H1 (cell line): ENCODE results near the gene TMCC1. TPM values are rescaled to one million over a fixed set of nuclear protein-coding genes. Genes with fewer than 3 reads are reported as not detected.

Source experiments
- CTCF ChIA-PET: fragments of 300-600 bp; sonication (Branson Sonifier 250); formaldehyde crosslinking; loops from one replicate; lab custom pipeline; 2021; ENCODE audit not compliant: partially characterized antibody; lab: Charles Lee
- POLR2A ChIA-PET: fragments of 300-600 bp; sonication (Branson Sonifier 250); formaldehyde crosslinking; loops from one replicate; lab custom pipeline; 2021; ENCODE audit warnings: inconsistent platforms; ENCODE audit not compliant: partially characterized antibody; lab: Charles Lee
- DNase-seq, 2 experiments: peaks; one replicate each; pipeline versions ENCODE4 v3.0.0 to v3.0.0-alpha.2; 2010 to 2022; ENCODE audit warnings: low spot score in 2 of 2, low read depth in 1 of 2, mixed read lengths in 1 of 2
- FAIRE-seq: peaks from 2 replicates; lab custom pipeline; 2011; peaks lifted over from hg19 to GRCh38; lab: Jason Lieb, UNC
- H2AFZ ChIP-seq: 2 replicates; pipeline ENCODE4 v1.8.1; 2012; ENCODE audit warnings: low read length, inconsistent platforms
- H2AK5ac ChIP-seq: 2 replicates; pipeline ENCODE4 v1.6.1; 2013; ENCODE audit warnings: low read depth, low read length
- H2BK120ac ChIP-seq: replicated peaks from 2 replicates; pipeline ENCODE3; 2013; ENCODE audit warnings: low read depth, low read length, inconsistent platforms
- H2BK12ac ChIP-seq: 2 replicates; pipeline ENCODE4 v1.6.1; 2013; ENCODE audit warnings: low read depth, low read length
- H2BK15ac ChIP-seq: 2 replicates; pipeline ENCODE4 v1.6.1; 2013; ENCODE audit warnings: low read length
- H2BK20ac ChIP-seq: 2 replicates; pipeline ENCODE4 v1.6.1; 2013; ENCODE audit warnings: low read length
- H2BK5ac ChIP-seq: 2 replicates; pipeline ENCODE4 v1.6.1; 2013; ENCODE audit warnings: low read depth, low read length
- H3K14ac ChIP-seq: 2 replicates; pipeline ENCODE4 v1.6.1; 2013; ENCODE audit warnings: inconsistent platforms; ENCODE audit not compliant: insufficient read length
- H3K18ac ChIP-seq: 2 replicates; pipeline ENCODE4 v1.6.1; 2013; ENCODE audit warnings: low read length; ENCODE audit errors: extremely low read depth
- H3K23ac ChIP-seq: 2 replicates; pipeline ENCODE4 v1.6.1; 2013; ENCODE audit warnings: inconsistent platforms; ENCODE audit not compliant: insufficient read length
- H3K23me2 ChIP-seq: 2 replicates; pipeline ENCODE4 v1.6.1; 2013; ENCODE audit warnings: low read depth, low read length
- H3K27ac ChIP-seq: 2 replicates; pipeline ENCODE4 v1.6.1; 2011; ENCODE audit warnings: low read depth, low read length, inconsistent platforms
- H3K27me3 ChIP-seq, 4 experiments: replicated peaks in 1 of 4; 1 replicate in 1 of 4; 2 replicates in 3 of 4; pipeline versions ENCODE4 v1.6.1 to v1.8.1; 2011 to 2013; ENCODE audit warnings: low read length in 3 of 4, mild to moderate bottlenecking in 3 of 4, inconsistent platforms in 2 of 4, mixed read lengths in 2 of 4, moderate library complexity in 1 of 4; ENCODE audit not compliant: control insufficient read depth in 3 of 4, insufficient read depth in 3 of 4; ENCODE audit errors: extremely low read depth in 1 of 4
- H3K36me3 ChIP-seq, 4 experiments: 2 replicates each; pipeline versions ENCODE4 v1.6.1 to v1.8.1; 2011 to 2013; ENCODE audit warnings: mild to moderate bottlenecking in 4 of 4, low read length in 3 of 4, moderate library complexity in 2 of 4, control low read depth in 1 of 4, inconsistent platforms in 1 of 4; ENCODE audit not compliant: insufficient read depth in 4 of 4, control insufficient read depth in 2 of 4
- H3K4ac ChIP-seq: replicated peaks from 2 replicates; pipeline ENCODE3; 2013; ENCODE audit warnings: low read length, low read depth, mixed read lengths, inconsistent platforms; ENCODE audit not compliant: insufficient read length
- H3K4me1 ChIP-seq, 4 experiments: replicated peaks in 1 of 4; 1 replicate in 1 of 4; 2 replicates in 3 of 4; pipeline versions ENCODE4 v1.6.1 to v1.8.1; 2011 to 2013; ENCODE audit warnings: low read length in 3 of 4, inconsistent platforms in 2 of 4, mixed read lengths in 1 of 4; ENCODE audit not compliant: insufficient read depth in 4 of 4, control insufficient read depth in 3 of 4
- H3K4me2 ChIP-seq, 2 experiments: 2 replicates each; pipeline versions ENCODE4 v1.6.1 to v1.8.1; 2011 to 2013; ENCODE audit warnings: low read depth in 2 of 2, low read length in 2 of 2, control low read depth in 1 of 2, inconsistent platforms in 1 of 2, mild to moderate bottlenecking in 1 of 2; ENCODE audit not compliant: insufficient read depth in 1 of 2
- H3K4me3 ChIP-seq, 4 experiments: fragments of 200-600, 300-600 bp in 1 of 4; sonication (generic), shearing (Covaris generic), sonication (Bioruptor Twin) in 1 of 4; 2 replicates each; pipeline versions ENCODE4 v1.5.1 to v1.8.1; 2011 to 2016; ENCODE audit warnings: low read length in 4 of 4, low read depth in 3 of 4, control low read depth in 2 of 4, inconsistent platforms in 2 of 4, mild to moderate bottlenecking in 2 of 4, mixed read lengths in 1 of 4, moderate library complexity in 1 of 4; ENCODE audit not compliant: insufficient read depth in 2 of 4; ENCODE audit errors: extremely low read depth in 1 of 4
- H3K56ac ChIP-seq: replicated peaks from 2 replicates; pipeline ENCODE3; 2013; ENCODE audit warnings: low read depth, mild to moderate bottlenecking, mixed read lengths, low read length, inconsistent platforms; ENCODE audit not compliant: insufficient read length
- H3K79me1 ChIP-seq: 2 replicates; pipeline ENCODE4 v1.6.1; 2013; ENCODE audit warnings: low read depth, low read length, control low read depth
- H3K79me2 ChIP-seq, 2 experiments: 2 replicates each; pipeline versions ENCODE4 v1.6.1 to v1.8.1; 2012 to 2013; ENCODE audit warnings: low read length in 2 of 2, mild to moderate bottlenecking in 2 of 2, inconsistent platforms in 1 of 2; ENCODE audit not compliant: insufficient read depth in 2 of 2, control insufficient read depth in 1 of 2
- H3K9ac ChIP-seq, 4 experiments: replicated peaks in 1 of 4; 1 replicate in 1 of 4; 2 replicates in 3 of 4; pipeline versions ENCODE4 v1.6.1 to v1.8.1; 2011 to 2013; ENCODE audit warnings: low read depth in 3 of 4, low read length in 3 of 4, control low read depth in 2 of 4, mild to moderate bottlenecking in 2 of 4, moderate library complexity in 2 of 4, inconsistent platforms in 1 of 4; ENCODE audit errors: extremely low read depth in 1 of 4
- H3K9me3 ChIP-seq, 2 experiments: 2 replicates each; pipeline versions ENCODE4 v1.6.1 to v1.8.1; 2012 to 2013; ENCODE audit warnings: mild to moderate bottlenecking in 2 of 2, moderate library complexity in 2 of 2, control low read depth in 1 of 2, inconsistent platforms in 1 of 2, low read depth in 1 of 2, low read length in 1 of 2, mixed read lengths in 1 of 2; ENCODE audit not compliant: insufficient read depth in 2 of 2
- H4K20me1 ChIP-seq, 2 experiments: replicated peaks in 1 of 2; 2 replicates each; pipeline versions ENCODE3 to v1.8.1; 2011 to 2013; ENCODE audit warnings: inconsistent platforms in 2 of 2, low read length in 2 of 2, mild to moderate bottlenecking in 1 of 2; ENCODE audit not compliant: insufficient read depth in 2 of 2, control insufficient read depth in 1 of 2
- H4K5ac ChIP-seq: 2 replicates; pipeline ENCODE4 v1.6.1; 2013; ENCODE audit warnings: low read length, low read depth, mixed read lengths, inconsistent platforms; ENCODE audit not compliant: insufficient read length
- H4K8ac ChIP-seq: 2 replicates; pipeline ENCODE4 v1.8.0; 2013; ENCODE audit warnings: mild to moderate bottlenecking, moderate library complexity, low read length, inconsistent platforms; ENCODE audit not compliant: insufficient read depth; ENCODE audit errors: extremely low read depth
- H4K91ac ChIP-seq: replicated peaks from 2 replicates; pipeline ENCODE3; 2013; ENCODE audit warnings: low read length, mixed read lengths, inconsistent platforms; ENCODE audit not compliant: insufficient read length
- FOSL1 ChIP-seq: IDR thresholded peaks from 2 replicates; pipeline ENCODE4 v1.6.1; 2011; ENCODE audit warnings: mild to moderate bottlenecking, low read depth, low read length, moderate library complexity; ENCODE audit not compliant: insufficient read depth
- WGBS, 2 experiments: shearing (Covaris generic) in 1 of 2; methylation state at CpG; one replicate each; pipeline versions ENCODE4 v1.1.6 to v1.1.7; 2013 to 2015; ENCODE audit warnings: low lambda C conversion rate in 2 of 2, mixed read lengths in 2 of 2, inconsistent platforms in 1 of 2, low coverage in 1 of 2, missing lambda C conversion rate in 1 of 2; ENCODE audit not compliant: insufficient replicate concordance in 2 of 2, insufficient coverage in 1 of 2, insufficient read length in 1 of 2; ENCODE audit errors: extremely low coverage in 1 of 2, missing lambda C conversion rate in 1 of 2; 5-methylcytosine and 5-hydroxymethylcytosine counted together
- polyA plus RNA-seq, 7 experiments: library from polyadenylated mRNA; depleted of rRNA in 3 of 7; stranded (reverse) in 5 of 7; unstranded in 2 of 7; fragments of >200 nt in 5 of 7; fragments of 200-250 nt in 2 of 7; gene quantifications; 1 replicate in 5 of 7; 2 replicates in 1 of 7; 4 replicates in 1 of 7; pipeline versions ENCODE4 v1.2.1 to v1.2.3, GENCODE V29; 2011 to 2013; ENCODE audit warnings: missing spikeins in 2 of 7, mixed read lengths in 2 of 7
- total RNA-seq: library from RNA; stranded (reverse); fragmentation: NEBNext Ultra II Directional; extraction: Animal tissue kit (Norgen Biotek cat#: 25700); gene quantifications from 2 replicates; pipeline ENCODE4 v1.2.1, GENCODE V29; 2021

TMCC1 gene
- total and polyA plus RNA-seq, 2 of the 8 experiments (the other 6 are each of a cell fraction or from before 2014, with no cell fraction given): 10.4 to 27.1 TPM

DNA sequence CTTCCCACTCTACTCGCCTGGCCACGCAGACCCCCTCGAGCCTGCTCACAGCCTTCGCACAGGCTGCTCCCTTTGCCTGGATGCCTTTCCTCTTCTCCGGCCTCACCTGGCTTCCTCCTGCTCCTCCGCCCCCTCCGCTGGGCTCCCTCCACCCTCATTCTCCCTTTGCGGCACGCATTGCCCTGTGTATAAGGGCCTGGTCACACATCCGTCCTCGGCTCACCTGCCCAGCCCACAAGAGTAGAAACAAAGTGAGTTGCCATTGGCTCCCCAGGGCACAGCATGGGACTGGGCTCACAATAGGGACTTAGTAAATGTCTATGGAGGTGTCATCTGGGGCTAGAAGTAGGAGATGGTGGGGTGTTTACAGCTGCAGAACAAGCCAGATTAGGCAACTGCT, 291.2 kb downstream of the TMCC1 start:
- peak in 1 of 2 experiments; percentile 63 for DNase-seq
- peaks cover 5 to 20% of the 10 kb centered on the region in 2 experiments for H4K20me1 ChIP-seq
- TF ChIP-seq FOSL1: no peak

More for the DNA sequence above, 291.2 kb downstream of the TMCC1 start:
- H3K23me2 ChIP-seq: peaks cover 23% of the 10 kb centered on the region; the same call in 1 of the 2 replicates
- no peaks in the 10 kb centered on the region for H3K9me3 ChIP-seq
- H2AFZ ChIP-seq: no peak overlapping the region
- no peak overlapping the region for H3K27ac ChIP-seq
- H3K56ac ChIP-seq: no peak overlapping the region
- H4K5ac ChIP-seq: no peak overlapping the region
- peak overlapping the region; percentile 23; the same call in 1 of the 2 replicates for H2BK15ac ChIP-seq
- WGBS, 2 experiments: 46% methylated on average over 11 of the region's 11 CpGs; no CpG with 5 or more reads in 1 of the 2 experiments
- peaks cover 4 to 24% of the 10 kb centered on the region in 2 experiments; a peak in 2 of 4 replicates for H3K79me2 ChIP-seq
- H3K4ac ChIP-seq: no peak overlapping the region
- H3K9ac ChIP-seq: no peak overlapping the region
- H3K4me1 ChIP-seq: peaks cover 9 to 61% (median 52%) of the 10 kb centered on the region in 4 experiments
- H3K4me2 ChIP-seq: peak overlapping the region; percentile 45 to 75
- H3K36me3 ChIP-seq: no peaks in the 10 kb centered on the region; a peak in 1 of 8 replicates
- peak overlapping the region; percentile 61; the same call in 1 of the 2 replicates for H2BK12ac ChIP-seq
- no peak overlapping the region for H4K8ac ChIP-seq
- H3K18ac ChIP-seq: peak overlapping the region; percentile 52; the same call in 1 of the 2 replicates
- no peak overlapping the region for H2BK20ac ChIP-seq
- H3K79me1 ChIP-seq: no peaks in the 10 kb centered on the region; the same call in 1 of the 2 replicates
- no peak overlapping the region for H2BK5ac ChIP-seq
- H4K91ac ChIP-seq: peak overlapping the region; percentile 37
- POLR2A ChIA-PET: interaction anchor here (0.9 to 2.6 kb wide), 2 partner anchors 9 to 20 kb away, joined by 4 to 14 read pairs; no protein-coding TSS in a partner anchor
- H3K4me3 ChIP-seq: no peak overlapping the region
- no peak overlapping the region for H2BK120ac ChIP-seq
- CTCF ChIA-PET: interaction anchor here (0.6 to 1.9 kb wide), 8 partner anchors 8 to 160 kb away, joined by 3 to 11 read pairs (median 4); no protein-coding TSS in a partner anchor
- no peak for FAIRE-seq
- no peak overlapping the region for H2AK5ac ChIP-seq
- peaks cover 7 to 24% (median 20%) of the 10 kb centered on the region in 4 experiments; a peak in 6 of 7 replicates for H3K27me3 ChIP-seq
- H3K14ac ChIP-seq: no peak overlapping the region
- no peak overlapping the region for H3K23ac ChIP-seq
